Smooth muscle cell (in vitro differentiated cells): ENCODE data around the gene BCAT1. TPM values are rescaled to one million over a fixed set of nuclear protein-coding genes. Genes with fewer than 3 reads are reported as not detected.

ENCODE experiments used
- DNase-seq: peaks from one replicate; lab custom pipeline; 2025; ENCODE audit not compliant: unreplicated experiment; lab: John Stamatoyannopoulos, UW
- H2AFZ ChIP-seq: fragments of 200-600 bp; sonication (generic); 2 replicates; pipeline ENCODE4 v1.6.0; 2016; ENCODE audit warnings: antibody characterized with exemption, low read depth, mild to moderate bottlenecking
- H3F3A ChIP-seq: fragments of 200-600 bp; sonication (generic); 2 replicates; pipeline ENCODE4 v1.6.0; 2017; ENCODE audit warnings: antibody characterized with exemption, low read depth
- H3K27ac ChIP-seq: fragments of 200-600 bp; sonication (generic); 2 replicates; pipeline ENCODE4 v1.5.1; 2016; ENCODE audit warnings: low read depth, mild to moderate bottlenecking
- H3K27me3 ChIP-seq: fragments of 200-600 bp; sonication (generic); 2 replicates; pipeline ENCODE4 v1.6.1; 2016; ENCODE audit warnings: low read depth, mild to moderate bottlenecking
- H3K36me3 ChIP-seq: fragments of 200-600 bp; sonication (generic); 2 replicates; pipeline ENCODE4 v1.5.1; 2016; ENCODE audit warnings: low read depth
- H3K4me1 ChIP-seq: fragments of 200-600 bp; sonication (generic); 2 replicates; pipeline ENCODE4 v1.5.1; 2016; ENCODE audit warnings: low read depth
- H3K4me2 ChIP-seq: fragments of 200-600 bp; sonication (generic); 2 replicates; pipeline ENCODE4 v1.6.0; 2016; ENCODE audit warnings: mild to moderate bottlenecking
- H3K4me3 ChIP-seq: fragments of 200-600 bp; sonication (generic); 2 replicates; pipeline ENCODE4 v1.5.1; 2016; ENCODE audit warnings: mild to moderate bottlenecking
- H3K79me2 ChIP-seq: fragments of 200-600 bp; sonication (generic); 2 replicates; pipeline ENCODE4 v1.6.0; 2016; ENCODE audit warnings: low read depth, mild to moderate bottlenecking
- H3K9ac ChIP-seq: fragments of 200-600 bp; sonication (generic); 2 replicates; pipeline ENCODE4 v1.6.0; 2016; ENCODE audit warnings: low read depth
- H3K9me3 ChIP-seq: fragments of 200-600 bp; sonication (generic); replicated peaks from 2 replicates; pipeline ENCODE4 v1.5.1; 2016; ENCODE audit warnings: low read depth
- H4K20me1 ChIP-seq: fragments of 200-600 bp; sonication (generic); 2 replicates; pipeline ENCODE4 v1.6.0; 2016; ENCODE audit warnings: low read depth
- WGBS: methylation state at CpG from one replicate; pipeline ENCODE4 v1.1.7; 2016; ENCODE audit warnings: low lambda C conversion rate; 5-methylcytosine and 5-hydroxymethylcytosine counted together
- polyA plus RNA-seq: library from polyadenylated mRNA; unstranded; fragments of >200 nt; fragmentation: Nextera tagmentation; extraction: Ambion mirVana; gene quantifications from 2 replicates; pipeline ENCODE4 v1.2.1, GENCODE V29; 2016
- total RNA-seq: library from RNA; depleted of rRNA; stranded (reverse); fragments of >200 nt; gene quantifications from 2 replicates; pipeline ENCODE4 v1.2.3, GENCODE V29; 2014
- TF ChIP-seq, protein P1 (sequence below): fragments of 200-600 bp; sonication (generic); IDR thresholded peaks from 2 replicates; pipeline ENCODE4 v1.5.1; 2017; ENCODE audit warnings: borderline replicate concordance, mild to moderate bottlenecking, antibody characterized with exemption; ENCODE audit not compliant: insufficient read depth, poor library complexity, severe bottlenecking

The BCAT1 gene
- total and polyA plus RNA-seq, 2 experiments from 2014 or later = 78.2 to 174 TPM

- no peak overlapping the region for H3K9ac ChIP-seq
- peak overlapping the region; percentile 60 for H2AFZ ChIP-seq
- no peaks in the 10 kb centered on the region for H3K27me3 ChIP-seq
- H3F3A ChIP-seq = peaks cover 22% of the 10 kb centered on the region
- TF ChIP-seq, protein P1, sequence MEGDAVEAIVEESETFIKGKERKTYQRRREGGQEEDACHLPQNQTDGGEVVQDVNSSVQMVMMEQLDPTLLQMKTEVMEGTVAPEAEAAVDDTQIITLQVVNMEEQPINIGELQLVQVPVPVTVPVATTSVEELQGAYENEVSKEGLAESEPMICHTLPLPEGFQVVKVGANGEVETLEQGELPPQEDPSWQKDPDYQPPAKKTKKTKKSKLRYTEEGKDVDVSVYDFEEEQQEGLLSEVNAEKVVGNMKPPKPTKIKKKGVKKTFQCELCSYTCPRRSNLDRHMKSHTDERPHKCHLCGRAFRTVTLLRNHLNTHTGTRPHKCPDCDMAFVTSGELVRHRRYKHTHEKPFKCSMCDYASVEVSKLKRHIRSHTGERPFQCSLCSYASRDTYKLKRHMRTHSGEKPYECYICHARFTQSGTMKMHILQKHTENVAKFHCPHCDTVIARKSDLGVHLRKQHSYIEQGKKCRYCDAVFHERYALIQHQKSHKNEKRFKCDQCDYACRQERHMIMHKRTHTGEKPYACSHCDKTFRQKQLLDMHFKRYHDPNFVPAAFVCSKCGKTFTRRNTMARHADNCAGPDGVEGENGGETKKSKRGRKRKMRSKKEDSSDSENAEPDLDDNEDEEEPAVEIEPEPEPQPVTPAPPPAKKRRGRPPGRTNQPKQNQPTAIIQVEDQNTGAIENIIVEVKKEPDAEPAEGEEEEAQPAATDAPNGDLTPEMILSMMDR = no peak
- DNase-seq = no peak
- 30% methylated on average over 3 of the region's 3 CpGs for WGBS
- H3K27ac ChIP-seq = peak overlapping the region; percentile 80
- peaks cover 28% of the 10 kb centered on the region for H3K79me2 ChIP-seq
- H3K4me3 ChIP-seq = no peak overlapping the region
- H3K4me1 ChIP-seq = peaks cover 20% of the 10 kb centered on the region
- H3K9me3 ChIP-seq = no peaks in the 10 kb centered on the region
- H3K36me3 ChIP-seq = no peaks in the 10 kb centered on the region
- peak overlapping the region; percentile 47 for H3K4me2 ChIP-seq
- H4K20me1 ChIP-seq = no peaks in the 10 kb centered on the region
Observed at GRCh38 chr12:24950231-24950834, 1.4 kb upstream of the BCAT1 start.

GRCh38 chr12:24948420-24948756, 513 bp downstream of the BCAT1 start:
- Histone ChIP-seq H3K4me1 (peaks cover 30% of the 10 kb centered on the region), H3K36me3 (no peaks in the 10 kb centered on the region), H4K20me1 (peaks cover 7% of the 10 kb centered on the region), H2AFZ (peak overlapping the region; percentile 94), H3F3A (peaks cover 22% of the 10 kb centered on the region), H3K4me3 (peak overlapping the region; percentile 87), H3K9ac (peak overlapping the region; percentile 87), H3K9me3 (no peaks in the 10 kb centered on the region), H3K4me2 (peak overlapping the region; percentile 95), H3K27ac (peak overlapping the region; percentile 80), H3K27me3 (no peaks in the 10 kb centered on the region), H3K79me2 (peaks cover 47% of the 10 kb centered on the region)
- under 1% methylated on average over 14 of the region's 14 CpGs for WGBS
- TF ChIP-seq, protein P1 = no peak
- no peak for DNase-seq

DNA sequence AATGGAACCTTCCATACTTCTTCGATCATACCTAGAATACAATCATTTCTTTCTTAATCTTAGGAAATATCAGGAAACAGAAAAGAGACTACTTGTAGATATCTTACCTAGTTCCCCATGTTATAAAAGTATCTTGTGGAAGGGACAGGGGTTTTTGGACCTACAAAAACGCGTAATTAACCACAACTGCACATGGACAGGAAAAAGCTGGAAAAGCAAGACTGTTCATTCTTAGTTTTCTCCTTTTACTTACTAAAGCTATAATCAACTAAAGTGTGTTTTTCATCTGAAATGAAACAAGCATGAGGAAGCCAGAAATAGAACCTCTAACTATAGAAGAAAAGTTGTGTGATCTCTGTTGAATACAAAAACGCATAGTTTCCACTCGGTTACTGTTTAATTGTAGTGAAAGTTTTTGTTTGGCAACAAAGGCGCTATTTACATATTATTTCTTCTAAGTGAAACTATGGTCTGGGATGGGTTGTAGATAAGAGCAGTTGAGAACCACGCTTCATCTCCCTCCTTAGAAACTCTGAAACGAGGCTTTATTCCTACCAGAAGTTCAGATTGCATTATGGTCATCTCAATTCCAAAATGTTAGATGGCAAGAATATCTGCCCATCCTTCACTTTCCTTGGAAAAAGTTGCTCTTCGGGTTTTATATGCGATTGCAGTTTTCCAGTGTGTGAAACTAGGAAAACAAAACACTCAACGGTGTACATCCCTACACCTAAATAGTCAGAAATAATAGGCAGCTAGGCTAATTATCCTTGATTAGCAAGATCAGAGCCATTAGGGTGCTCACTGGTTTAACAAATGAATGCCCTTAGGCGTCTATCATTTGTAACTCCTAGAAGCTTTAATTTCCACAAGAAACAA, 1.1 kb downstream of the BCAT1 start:
- peaks cover 53% of the 10 kb centered on the region for H3K79me2 ChIP-seq
- H3F3A ChIP-seq = peaks cover 22% of the 10 kb centered on the region
- peak overlapping the region; percentile 80 for H3K27ac ChIP-seq
- H3K9ac ChIP-seq = peak overlapping the region; percentile 87
- TF ChIP-seq, protein P1 = no peak
- peak overlapping the region; percentile 87 for H3K4me3 ChIP-seq
- H3K36me3 ChIP-seq = no peaks in the 10 kb centered on the region
- peaks cover 30% of the 10 kb centered on the region for H3K4me1 ChIP-seq
- peak overlapping the region; percentile 94 for H2AFZ ChIP-seq
- H4K20me1 ChIP-seq = peaks cover 8% of the 10 kb centered on the region
- no peak for DNase-seq
- peak overlapping the region; percentile 95 for H3K4me2 ChIP-seq
- H3K27me3 ChIP-seq = no peaks in the 10 kb centered on the region
- 2% methylated on average over 12 of the region's 12 CpGs for WGBS
- no peaks in the 10 kb centered on the region for H3K9me3 ChIP-seq
